Body of pancreas (tissue), 4 donors: ENCODE measurements around the gene ZPBP. TPM values are rescaled to one million over a fixed set of nuclear protein-coding genes. Genes with fewer than 3 reads are reported as not detected.

ENCODE experiments used
- ATAC-seq: fragments of 150-250 bp; one replicate; pipeline ENCODE4 v1.9.1; 2016
- DNase-seq, 4 donors: peaks; one replicate each; pipeline ENCODE4 v3.0.0-alpha.2; 2019
- H3K27ac ChIP-seq, 4 donors: fragments of 200-600 bp; sonication (generic); 1 replicate in 3 of 4; 2 replicates in 1 of 4; pipeline versions ENCODE4 v1.5.1 to v1.6.1; 2016 to 2019; ENCODE audit warnings: mild to moderate bottlenecking in 1 of 4, mixed read lengths in 1 of 4, moderate library complexity in 1 of 4
- H3K27me3 ChIP-seq, 2 donors: fragments of 200-600 bp; sonication (generic); one replicate each; pipeline ENCODE4 v1.6.0; 2016; ENCODE audit warnings: mild to moderate bottlenecking in 1 of 2
- H3K36me3 ChIP-seq, 2 donors: fragments of 200-600 bp; sonication (generic); replicated peaks in 1 of 2; 2 replicates each; pipeline ENCODE4 v1.5.1; 2016; ENCODE audit warnings: low read depth in 2 of 2; ENCODE audit not compliant: insufficient read depth in 1 of 2
- H3K4me1 ChIP-seq: fragments of 200-600 bp; sonication (generic); one replicate; pipeline ENCODE4 v1.6.0; 2016
- H3K4me3 ChIP-seq, 2 donors: fragments of 200-600 bp; sonication (generic); 1 replicate in 1 of 2; 2 replicates in 1 of 2; pipeline ENCODE4 v1.5.1; 2016 to 2019
- H3K9me3 ChIP-seq, 3 donors: fragments of 200-600 bp; sonication (generic); 1 replicate in 2 of 3; 2 replicates in 1 of 3; pipeline ENCODE4 v1.5.1; 2016
- POLR2A ChIP-seq, 3 donors: fragments of 450-650 bp; IDR thresholded peaks; one replicate each; pipeline ENCODE4 v1.6.1; 2016; ENCODE audit warnings: antibody characterized with exemption in 3 of 3, mild to moderate bottlenecking in 2 of 3
- WGBS, 2 donors: methylation state at CpG; one replicate each; pipeline ENCODE4 v1.1.5; 2017; 5-methylcytosine and 5-hydroxymethylcytosine counted together
- intact Hi-C: fragments of 100-400 bp; cut with DNase I; formaldehyde crosslinking; loops from one replicate; pipeline ENCODE4 v1.15.1; 2023
- total RNA-seq, 2 donors: library from RNA; depleted of rRNA; stranded (reverse); fragments of >200 nt; gene quantifications; one replicate each; pipeline ENCODE4 v1.1.0, GENCODE V29; 2016
- TF ChIP-seq, protein P1 (sequence below), 7 experiments: fragments of 450-650 bp in 4 of 7; fragments of 200-600 bp in 3 of 7; sonication (generic) in 3 of 7; IDR thresholded peaks; one replicate each; pipeline ENCODE4 v1.5.1; 2016 to 2019; ENCODE audit warnings: antibody characterized with exemption in 7 of 7

Gene ZPBP
- total RNA-seq, 2 donors from 2014 or later: not detected

DNA sequence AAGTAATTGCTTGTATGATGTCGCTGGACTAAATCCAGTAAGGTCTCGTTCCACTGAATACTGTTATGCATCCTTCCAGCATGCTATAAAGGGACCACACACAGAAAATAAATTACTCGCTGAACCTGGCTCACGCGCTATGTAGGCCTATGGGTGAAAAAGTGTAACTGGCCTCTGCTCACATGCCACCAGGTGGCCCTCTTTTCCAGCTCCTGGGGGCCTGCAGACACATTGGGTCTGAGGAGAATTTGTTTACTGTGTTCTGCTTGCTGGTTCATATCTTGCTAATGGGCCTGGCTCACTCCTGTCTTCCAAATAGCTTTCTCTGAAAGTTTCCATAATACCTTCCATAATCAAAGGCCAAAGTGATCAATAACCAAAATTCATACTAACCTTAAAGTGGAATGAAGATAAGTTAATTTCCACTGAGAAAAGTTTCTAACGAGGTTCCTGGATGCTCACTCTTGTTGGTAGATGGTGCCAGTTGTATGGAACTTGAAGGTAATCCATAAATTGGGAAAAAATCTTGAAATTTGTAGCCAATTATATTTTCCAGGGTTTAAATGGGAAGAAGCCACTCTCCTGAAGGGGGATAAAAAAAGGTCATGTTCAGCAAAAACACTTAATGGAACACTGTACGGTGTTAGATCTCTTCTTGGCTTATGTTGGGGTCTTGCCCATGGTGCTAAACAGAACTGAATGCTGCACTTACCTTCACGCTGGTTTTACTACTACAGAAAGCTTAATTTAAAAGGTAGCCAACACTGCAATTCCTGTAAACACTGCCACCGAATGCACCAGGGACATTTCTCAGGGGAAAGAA is 27.0 kb upstream of the ZPBP start:
- ATAC-seq (no peak), DNase-seq (no peak)
- no peak overlapping the region for H3K27ac ChIP-seq
- H3K36me3 ChIP-seq: no peaks in the 10 kb centered on the region
- H3K9me3 ChIP-seq: no peaks in the 10 kb centered on the region
- no peaks in the 10 kb centered on the region for H3K27me3 ChIP-seq
- WGBS, 2 donors: 66 to 70% methylated on average over 9 of the region's 9 CpGs
- no peak for TF ChIP-seq POLR2A (IDR thresholded peaks at IDR 0.05)
- TF ChIP-seq, protein P1, sequence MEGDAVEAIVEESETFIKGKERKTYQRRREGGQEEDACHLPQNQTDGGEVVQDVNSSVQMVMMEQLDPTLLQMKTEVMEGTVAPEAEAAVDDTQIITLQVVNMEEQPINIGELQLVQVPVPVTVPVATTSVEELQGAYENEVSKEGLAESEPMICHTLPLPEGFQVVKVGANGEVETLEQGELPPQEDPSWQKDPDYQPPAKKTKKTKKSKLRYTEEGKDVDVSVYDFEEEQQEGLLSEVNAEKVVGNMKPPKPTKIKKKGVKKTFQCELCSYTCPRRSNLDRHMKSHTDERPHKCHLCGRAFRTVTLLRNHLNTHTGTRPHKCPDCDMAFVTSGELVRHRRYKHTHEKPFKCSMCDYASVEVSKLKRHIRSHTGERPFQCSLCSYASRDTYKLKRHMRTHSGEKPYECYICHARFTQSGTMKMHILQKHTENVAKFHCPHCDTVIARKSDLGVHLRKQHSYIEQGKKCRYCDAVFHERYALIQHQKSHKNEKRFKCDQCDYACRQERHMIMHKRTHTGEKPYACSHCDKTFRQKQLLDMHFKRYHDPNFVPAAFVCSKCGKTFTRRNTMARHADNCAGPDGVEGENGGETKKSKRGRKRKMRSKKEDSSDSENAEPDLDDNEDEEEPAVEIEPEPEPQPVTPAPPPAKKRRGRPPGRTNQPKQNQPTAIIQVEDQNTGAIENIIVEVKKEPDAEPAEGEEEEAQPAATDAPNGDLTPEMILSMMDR (IDR thresholded peaks at IDR 0.05): no peak
- no peak overlapping the region for H3K4me3 ChIP-seq
- intact Hi-C loops: no loop called here
- no peaks in the 10 kb centered on the region for H3K4me1 ChIP-seq

GRCh38 chr7:50112250-50112649 is 19.2 kb upstream of the ZPBP start:
- Histone ChIP-seq H3K27me3 (no peaks in the 10 kb centered on the region), H3K4me3 (no peak overlapping the region), H3K36me3 (no peaks in the 10 kb centered on the region), H3K4me1 (no peaks in the 10 kb centered on the region), H3K27ac (no peak overlapping the region), H3K9me3 (peaks cover 0 to 7% (median 3%) of the 10 kb centered on the region in 3 donors)
- intact Hi-C loops: no loop called here
- WGBS, 2 donors: 74 to 76% methylated on average over 2 of the region's 2 CpGs
- no peak for ATAC-seq
- TF ChIP-seq POLR2A (IDR thresholded peaks at IDR 0.05): no peak
- TF ChIP-seq, protein P1 (IDR thresholded peaks at IDR 0.05): no peak
- no peak for DNase-seq

GRCh38 chr7:50101873-50102272 is 8.8 kb upstream of the ZPBP start:
- Histone ChIP-seq H3K27ac (no peak overlapping the region), H3K4me3 (no peak overlapping the region), H3K36me3 (no peaks in the 10 kb centered on the region), H3K4me1 (no peaks in the 10 kb centered on the region), H3K9me3 (no peaks in the 10 kb centered on the region), H3K27me3 (no peaks in the 10 kb centered on the region)
- TF ChIP-seq, protein P1 (IDR thresholded peaks at IDR 0.05): no peak
- no peak for TF ChIP-seq POLR2A (IDR thresholded peaks at IDR 0.05)
- intact Hi-C loops: no loop called here
- ATAC-seq (no peak), DNase-seq (no peak)
- 79 to 85% methylated on average over 15 of the region's 15 CpGs for WGBS, 2 donors

DNA sequence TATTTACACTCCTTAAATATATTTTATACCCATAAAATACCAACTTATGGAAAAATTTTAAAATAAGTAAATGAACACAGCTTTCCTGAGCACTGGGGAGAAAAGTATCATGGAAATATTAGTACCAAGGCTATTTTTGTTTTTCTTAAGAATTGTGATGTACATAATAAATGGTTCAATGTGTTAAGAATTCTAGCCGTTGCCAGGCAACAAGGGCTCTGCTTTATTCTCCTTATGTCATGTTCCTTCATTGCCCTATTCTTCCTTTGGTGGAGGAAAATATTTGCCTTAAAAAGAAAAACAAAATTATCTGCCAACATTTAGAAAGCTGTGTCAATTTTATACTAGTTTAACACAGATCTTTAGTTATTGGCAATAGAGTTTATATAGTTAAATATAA is 2.6 kb upstream of the ZPBP start:
- no peak overlapping the region for H3K27ac ChIP-seq
- intact Hi-C loops: loop anchor here (10.0 kb wide), 1 partner anchor 319 kb away; no protein-coding TSS in a partner anchor
- H3K36me3 ChIP-seq: no peaks in the 10 kb centered on the region
- WGBS, 2 donors: 74 to 79% methylated on average over 1 of the region's 1 CpG
- H3K27me3 ChIP-seq: no peaks in the 10 kb centered on the region
- no peaks in the 10 kb centered on the region for H3K9me3 ChIP-seq
- no peak for DNase-seq
- ATAC-seq: no peak
- H3K4me3 ChIP-seq: no peak overlapping the region
- TF ChIP-seq POLR2A (IDR thresholded peaks at IDR 0.05): no peak
- TF ChIP-seq, protein P1 (IDR thresholded peaks at IDR 0.05): no peak
- peaks cover 10% of the 10 kb centered on the region for H3K4me1 ChIP-seq
